GM19455 (cell line): ENCODE measurements around the gene CLDN10.
"Not testable (repeated sequence)": the region's sequence is repeated elsewhere in the genome, so short reads cannot be mapped to it uniquely, and the experiment has no call there.

Experiments used
- ATAC-seq: cut with Tn5 transposase; IDR thresholded peaks from one replicate; pipeline ENCODE4 v1.9.1; 2021; ENCODE audit not compliant: unreplicated experiment

The CLDN10 gene

DNA sequence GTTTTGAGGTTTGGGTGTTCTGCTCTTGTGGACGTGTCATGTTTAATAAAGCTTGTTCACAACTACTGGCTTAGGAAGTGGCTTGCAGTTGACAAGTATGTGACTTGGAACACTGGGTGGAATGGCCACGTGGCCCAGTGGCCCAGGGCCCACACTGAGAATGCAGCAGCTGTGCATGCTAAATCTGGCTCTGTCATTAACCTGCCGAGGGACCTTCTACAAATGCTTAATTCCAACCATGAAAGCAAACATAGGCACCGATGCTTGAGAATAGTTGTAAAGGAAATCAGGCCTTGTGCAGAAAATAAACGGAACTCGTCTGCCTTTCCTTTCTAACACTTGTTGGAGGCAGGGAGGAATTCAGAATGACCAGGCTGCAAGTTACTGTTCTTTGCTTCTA lies 11.6 kb upstream of the CLDN10 start:
- ATAC-seq = no peak

DNA sequence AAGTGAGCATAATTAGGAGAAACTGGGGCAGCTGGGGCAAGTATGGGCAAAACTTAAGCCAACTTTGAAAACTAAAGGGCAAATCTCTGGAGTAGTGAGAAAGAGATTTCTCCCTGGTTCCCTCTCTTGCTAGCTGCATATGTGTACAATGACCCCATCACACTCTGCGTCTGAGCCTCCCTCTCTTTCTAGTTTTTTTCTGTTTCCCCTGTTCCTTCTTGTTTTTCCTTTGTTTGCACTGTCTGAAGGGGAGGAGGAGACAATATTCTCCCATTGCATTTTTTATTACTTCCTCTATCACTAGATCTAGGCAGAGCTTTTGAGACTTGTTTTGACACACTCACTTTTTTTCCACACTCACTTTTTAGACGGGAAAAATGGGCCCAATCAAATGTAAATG lies 11.2 kb upstream of the CLDN10 start:
- ATAC-seq = no peak

DNA sequence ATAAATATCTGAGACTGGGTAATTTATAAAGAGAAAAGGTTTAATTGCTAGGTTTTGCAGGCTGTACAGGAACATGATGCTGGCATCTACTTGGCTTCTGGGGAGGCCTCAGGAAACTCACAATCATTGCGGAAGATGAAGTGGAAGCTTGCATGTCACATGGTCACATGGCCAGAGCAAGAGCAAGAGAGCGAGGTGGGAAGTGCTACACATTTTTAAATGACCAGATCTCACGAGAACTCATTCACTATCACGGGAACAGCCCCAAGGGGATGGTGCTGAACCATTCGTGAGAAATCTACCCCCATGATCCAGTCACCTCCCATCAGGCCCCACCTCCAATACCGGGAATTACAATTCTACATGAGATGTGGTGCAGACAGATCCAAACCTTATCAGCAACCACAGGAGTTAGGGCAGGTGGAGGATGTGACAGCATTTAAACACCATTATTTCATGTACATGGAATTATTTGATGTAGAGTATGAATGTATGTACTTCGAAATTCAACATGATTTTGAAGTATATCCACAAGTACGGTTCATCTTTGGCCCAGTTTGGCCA lies 10.5 kb upstream of the CLDN10 start:
- ATAC-seq = no peak

DNA sequence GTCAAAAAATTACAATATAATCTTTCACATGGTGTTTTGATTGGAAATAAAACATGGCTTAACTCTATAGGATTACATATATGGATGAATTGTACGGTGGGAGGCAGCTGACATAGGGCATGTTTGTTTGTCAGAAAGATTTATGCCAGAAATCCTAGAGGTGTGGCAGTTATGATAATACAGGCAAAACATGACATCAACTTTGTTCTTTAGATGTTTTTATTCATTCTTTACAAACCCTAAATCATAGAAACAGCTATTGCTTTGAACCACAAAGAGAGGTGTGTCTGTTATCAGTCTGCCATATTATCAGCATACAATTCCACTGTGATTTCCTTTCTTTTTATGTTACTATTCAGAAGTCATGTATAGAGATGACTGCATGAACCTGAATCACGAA lies 8.2 kb upstream of the CLDN10 start:
- no peak for ATAC-seq

DNA sequence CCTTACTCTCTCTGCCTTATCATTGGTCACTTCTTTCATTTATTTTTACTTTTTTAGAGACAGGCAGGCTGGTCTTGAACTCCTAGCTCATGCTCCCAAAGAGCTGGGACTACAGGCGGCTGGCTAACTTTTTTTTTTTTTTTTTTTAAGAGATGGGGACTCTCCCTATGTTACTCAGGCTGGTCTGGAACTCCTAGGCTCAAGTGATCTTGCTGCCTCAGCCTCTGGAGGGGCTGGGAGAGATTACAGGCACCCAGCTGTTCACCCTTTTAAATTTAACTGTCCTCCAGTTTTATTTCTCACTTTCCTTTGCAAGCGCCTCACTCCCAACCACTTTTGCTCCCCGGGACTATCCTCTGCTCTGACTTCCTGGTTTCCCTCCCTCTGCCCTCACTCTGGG lies 5.6 kb upstream of the CLDN10 start:
- ATAC-seq = no peak

DNA sequence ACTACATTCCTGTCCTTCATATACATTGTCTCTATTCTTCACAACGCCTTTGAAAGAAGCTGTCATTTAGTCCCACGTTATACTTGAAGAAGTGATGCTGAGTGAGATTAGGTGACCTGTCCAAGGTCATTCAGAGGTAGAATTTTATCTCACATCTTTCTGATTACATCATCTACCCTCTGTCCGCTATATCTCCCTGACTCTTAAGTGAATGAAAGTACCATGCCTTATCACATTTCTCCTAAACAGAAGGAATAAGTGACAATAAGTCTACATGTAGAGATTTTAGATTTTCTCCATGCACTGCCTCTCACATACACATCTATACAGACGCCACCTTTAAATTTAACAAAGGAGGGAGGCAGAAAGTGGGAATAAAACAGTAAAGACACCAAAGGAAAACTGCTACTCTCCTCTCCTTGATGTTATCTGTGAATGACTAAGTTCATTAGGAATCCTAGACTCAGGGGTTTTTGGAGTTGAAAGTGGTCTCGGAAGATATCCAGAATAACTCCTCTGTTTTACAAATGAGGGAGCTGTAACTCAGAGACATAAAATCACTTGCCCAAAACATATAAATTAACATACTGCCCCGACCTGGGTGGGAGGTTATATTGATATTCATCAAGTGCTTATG lies 4.9 kb upstream of the CLDN10 start:
- ATAC-seq = no peak

DNA sequence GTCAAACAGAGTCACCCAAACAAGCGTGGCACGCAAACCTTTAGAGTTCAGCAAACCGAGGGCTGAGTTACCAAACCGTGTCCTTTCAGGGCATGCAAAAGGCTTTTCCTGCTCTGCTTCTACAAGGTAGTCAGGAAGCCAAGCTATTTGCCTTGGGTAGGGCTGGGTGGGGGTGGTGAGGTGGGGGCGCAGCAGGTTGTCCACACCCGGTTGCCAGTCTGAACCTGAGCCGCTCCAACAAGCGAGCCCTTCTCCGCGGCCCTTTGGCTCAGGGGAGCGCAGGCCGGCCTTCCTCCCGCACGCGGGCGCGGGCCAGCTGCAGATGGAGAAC lies 347 bp upstream of the CLDN10 start:
- no peak for ATAC-seq

DNA sequence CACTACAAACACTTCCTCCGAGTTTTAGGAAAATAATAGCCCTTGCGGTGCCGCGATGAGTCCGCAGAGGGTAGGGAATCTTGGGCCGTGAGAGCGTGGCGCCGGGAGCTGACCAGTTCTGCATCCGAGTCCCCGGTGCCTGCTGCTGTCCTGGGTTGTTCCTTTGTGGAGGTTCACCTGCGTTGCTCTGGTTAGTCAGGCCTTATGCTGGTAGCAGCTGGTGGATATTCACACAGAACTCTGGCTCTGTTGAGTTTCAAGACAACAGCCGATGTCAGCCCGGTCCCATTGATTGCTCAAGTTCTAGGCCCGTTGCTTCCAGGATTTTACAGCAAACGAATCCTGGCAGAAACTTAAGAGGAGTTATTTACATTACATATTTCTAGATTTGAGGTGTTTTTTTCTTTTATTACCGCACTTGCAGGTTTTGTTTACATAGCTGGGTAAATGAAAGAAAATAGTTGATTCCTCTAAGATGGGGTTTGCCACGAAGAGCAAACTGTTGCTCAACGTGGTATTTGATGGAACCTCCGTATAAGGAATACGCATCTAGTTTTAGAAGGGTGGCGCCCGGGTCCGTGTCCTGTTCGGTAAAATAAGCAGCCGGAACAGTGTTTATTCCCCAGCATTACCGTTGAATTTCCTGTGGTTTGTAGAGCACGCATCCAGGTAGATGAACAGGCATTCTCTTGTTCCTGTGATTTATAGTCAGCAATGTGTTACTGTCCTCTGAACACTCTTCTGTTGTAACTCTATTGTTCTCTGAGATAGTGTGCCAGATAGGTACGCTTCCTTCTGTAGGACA lies 1.3 kb downstream of the CLDN10 start:
- ATAC-seq = no peak

DNA sequence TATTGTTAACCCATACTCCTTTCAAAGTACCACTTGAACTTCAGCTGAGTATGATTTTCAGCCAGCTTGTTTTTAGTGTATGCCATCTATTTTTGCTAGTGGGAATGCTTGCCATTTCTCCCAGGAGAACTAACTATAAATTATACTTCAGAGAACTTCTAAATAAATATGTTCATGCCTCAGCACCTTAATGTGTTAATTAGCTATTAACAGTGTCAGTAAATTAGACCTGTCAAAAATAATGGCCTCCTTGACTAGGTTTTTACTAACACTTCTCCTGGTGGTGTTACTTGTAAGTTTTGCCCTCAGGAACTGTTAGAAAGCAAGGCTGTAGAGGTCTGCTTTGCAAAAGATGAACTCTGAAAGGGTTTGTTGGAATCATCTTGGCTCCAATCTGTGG lies 4.5 kb downstream of the CLDN10 start:
- ATAC-seq = no peak

DNA sequence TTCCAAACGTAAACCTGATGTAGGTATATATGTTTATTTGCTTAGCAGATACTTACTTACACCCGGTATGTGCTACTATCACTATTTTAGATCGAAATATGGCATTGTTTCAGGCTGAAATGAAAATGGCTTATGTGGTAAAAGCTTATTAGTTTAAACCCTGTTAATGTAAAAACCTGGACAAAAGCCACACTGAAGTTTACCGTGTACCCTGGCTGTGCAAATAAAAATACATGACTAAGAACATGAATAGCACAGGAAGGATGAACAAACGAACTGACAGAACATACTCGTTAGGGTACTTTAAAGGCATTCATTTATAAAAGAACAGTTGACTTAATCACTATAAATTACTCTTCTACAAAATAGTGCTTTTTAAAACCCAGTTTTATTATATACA lies 6.6 kb downstream of the CLDN10 start:
- ATAC-seq = no peak

DNA sequence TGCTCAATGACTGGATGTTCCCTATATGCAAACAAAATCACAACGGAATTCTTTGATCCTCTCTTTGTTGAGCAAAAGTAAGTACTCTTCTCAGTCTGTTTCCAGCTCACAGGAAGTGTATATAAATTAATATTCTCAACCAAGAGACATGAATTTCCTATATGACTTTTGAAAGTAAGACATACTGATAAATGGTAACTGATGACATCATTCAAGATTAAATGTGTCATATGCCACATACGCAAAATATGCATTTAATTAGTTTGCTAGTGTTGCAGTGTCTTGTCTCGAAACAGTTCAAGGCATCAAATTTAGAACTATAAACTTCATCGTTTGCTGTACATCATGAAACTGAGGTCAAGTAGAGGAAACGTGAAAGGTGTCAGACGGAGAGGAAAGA lies 7.9 kb downstream of the CLDN10 start:
- no peak for ATAC-seq

DNA sequence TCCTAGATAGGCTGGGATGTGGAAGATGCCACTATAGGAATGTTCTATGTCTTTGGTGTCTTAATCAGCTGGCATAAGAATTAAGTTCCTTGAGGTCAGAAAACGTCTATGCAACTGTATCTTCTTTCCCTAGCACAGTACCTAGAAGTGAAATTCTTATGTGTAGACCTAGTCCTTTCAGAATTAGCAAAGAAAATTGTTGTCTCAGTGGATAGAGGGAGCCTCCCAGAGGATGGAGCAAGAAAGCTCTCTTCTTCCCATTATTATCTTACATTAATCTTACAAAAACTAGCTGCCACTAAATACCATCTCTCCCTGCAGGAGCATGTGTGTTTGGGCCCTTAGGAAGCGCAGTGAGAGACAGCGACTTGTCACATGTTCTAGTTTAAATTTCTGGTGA lies 11.6 kb downstream of the CLDN10 start:
- no peak for ATAC-seq

DNA sequence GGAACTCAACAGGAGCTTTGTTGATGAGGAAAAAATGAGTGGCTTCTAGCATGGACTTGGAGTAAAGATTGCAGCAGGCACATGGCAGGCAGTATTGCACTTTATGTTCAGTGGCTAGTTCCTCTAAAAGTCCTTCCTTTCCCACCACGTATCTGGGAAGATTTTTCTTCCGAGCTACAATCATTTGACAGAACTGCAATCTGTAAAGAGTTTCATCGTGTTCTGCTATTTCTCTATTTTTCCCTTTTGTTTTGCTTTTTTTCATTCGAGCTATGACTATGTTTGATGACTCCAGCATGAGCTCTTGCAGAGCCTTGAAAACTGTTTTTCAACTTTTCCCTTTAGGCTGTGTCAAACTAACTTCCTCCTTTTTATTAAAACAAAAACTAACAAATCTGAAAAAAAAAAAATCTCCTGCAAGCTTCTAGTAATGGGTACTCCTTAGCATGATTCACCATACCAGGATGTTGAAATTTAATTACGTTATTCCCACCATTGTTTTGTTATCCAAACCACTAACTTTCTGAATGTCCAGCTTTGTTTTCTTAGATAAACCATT lies 12.3 kb downstream of the CLDN10 start:
- ATAC-seq = no peak

DNA sequence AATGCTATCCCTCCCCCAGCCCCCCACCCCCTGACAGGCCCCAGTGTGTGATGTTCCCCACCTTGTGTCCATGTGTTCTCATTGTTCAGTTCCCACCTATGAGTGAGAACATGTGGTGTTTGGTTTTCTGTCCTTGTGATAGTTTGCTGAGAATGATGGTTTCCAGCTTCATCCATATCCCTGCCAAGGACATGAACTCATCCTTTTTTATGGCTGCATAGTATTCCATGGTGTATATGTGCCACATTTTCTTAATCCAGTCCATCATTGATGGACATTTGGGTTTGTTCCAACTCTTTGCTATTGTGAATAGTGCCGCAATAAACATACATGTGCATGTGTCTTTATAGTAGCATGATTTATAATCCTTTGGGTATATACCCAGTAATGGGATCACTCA lies 13.2 kb downstream of the CLDN10 start:
- ATAC-seq = not testable (repeated sequence)

DNA sequence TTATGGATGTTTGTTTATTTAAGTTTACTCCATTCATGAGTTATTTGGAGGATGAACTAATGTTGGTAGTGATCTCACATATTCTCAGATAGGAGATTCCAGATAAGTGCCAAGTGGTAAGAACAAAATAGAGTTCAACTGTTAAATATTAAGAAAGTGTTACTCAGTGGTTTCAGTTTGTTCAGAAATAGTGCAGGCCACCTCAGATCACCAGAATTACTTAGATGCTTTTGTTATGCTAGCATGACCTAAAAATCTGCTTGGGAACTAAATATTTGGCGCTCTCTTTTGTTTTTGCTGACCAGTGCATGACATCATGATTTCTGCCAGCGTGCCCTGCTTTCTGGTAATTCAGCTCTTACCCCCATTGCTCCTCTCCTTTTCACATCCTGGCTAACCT lies 15.6 kb downstream of the CLDN10 start:
- no peak for ATAC-seq

DNA sequence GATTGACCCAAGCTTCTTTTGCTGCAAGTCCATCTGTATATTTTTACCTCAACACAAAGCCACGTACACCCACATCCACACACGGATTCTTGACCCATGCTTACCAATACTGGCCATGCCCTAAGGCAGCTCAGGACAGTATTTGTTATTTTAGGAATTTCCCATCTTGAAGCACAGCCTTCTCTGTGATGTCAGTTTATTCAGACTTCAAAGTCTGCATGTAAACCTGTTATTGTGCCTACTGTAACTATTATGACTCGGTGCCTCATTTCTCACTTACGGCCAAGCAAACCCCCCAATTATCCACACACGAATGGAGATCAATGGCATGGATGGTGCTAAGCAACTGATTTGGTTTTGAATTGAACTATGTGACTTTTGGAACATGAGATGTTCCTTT lies 17.5 kb downstream of the CLDN10 start:
- no peak for ATAC-seq

DNA sequence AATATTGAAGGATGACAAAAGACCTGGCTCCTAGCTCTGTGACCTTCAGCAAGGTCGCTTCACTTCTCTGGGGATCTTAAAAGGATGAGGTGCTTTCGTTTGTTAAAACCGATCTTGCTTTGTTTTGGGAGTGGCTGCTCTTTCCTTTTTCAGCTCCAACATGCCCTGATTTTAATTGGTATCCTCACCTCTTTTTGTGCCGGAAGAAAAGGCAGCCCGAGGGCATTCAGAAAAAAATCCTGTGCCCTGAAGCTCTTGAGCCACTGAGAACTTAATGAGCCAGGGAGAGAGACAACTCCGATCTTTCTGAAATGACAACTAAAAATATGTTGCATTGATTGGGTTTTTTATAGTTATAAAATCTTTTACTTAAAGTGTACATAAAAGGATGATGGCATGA lies 19.4 kb downstream of the CLDN10 start:
- ATAC-seq = no peak

DNA sequence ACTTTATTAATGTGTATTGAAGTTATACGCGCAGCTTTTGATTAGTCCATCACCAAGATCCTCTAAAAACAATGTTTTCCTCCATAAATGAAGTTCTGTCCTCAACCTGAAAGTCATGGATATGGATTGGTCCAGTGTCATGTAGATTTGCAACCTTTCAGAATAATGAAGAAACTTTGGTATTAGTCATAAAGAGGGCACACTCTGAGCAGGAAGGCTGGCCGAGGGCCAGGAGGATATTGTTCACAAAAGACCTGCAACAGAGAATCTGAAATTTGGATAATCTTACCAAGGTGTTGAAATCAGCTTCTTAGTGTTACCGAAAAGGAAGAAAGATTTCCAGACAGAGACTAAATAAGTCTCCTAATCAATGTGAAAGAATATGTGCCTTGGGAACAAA lies 20.7 kb downstream of the CLDN10 start:
- ATAC-seq = no peak

DNA sequence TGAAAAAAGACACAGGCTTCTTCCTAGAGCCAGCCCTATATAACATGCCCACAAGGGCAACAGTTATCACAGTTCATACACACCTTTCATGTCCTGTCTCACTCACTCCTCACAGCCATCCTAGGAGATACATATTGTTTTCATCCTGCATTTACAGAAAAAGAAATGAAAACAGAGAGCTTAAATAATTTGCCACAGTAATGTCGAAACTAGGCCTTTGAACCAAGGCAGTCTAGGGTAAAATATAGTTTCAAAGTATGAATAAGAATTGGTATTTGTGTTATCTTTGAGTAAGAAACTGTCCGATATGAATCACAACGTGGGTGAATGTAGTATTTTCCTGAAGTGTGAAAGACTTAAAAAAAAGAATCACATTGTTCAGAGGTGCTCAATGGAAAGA lies 26.8 kb downstream of the CLDN10 start:
- ATAC-seq = peak; percentile 82

DNA sequence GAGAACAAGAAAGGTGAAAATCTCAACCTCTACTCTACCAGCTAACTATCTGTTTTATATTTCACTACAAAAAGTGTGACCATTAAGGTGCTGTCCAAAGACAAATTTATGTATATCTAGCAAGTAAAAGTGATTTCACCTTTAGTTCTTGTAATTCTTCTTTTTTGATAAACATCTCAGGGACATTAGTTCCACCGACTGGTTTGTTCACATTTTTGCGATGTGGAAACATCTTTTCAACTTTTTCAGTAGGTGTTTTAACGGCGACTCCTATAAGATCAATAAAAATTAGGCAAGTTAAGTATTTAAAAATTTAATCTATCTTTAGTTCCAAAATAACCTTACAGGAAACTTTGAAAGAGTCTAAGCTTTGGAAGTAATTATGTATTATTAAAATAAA lies 33.3 kb downstream of the CLDN10 start:
- ATAC-seq = no peak

DNA sequence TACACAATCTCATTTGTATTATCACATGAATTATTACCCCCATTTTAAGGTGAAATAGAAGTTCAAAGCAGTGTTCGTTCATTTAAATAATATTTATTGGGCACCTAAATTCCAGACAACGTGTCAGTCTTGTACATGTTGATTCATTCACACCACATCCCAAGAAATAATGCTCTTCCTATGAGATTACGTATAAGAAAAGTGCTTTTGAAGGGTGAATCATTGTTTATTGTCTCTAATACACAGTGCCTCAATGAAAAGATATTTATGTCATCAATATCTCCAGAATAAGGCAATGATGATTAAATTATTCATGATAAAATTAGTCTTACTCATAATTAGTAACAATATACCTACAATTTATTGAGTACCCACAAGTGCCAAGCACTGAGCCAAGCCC lies 35.6 kb downstream of the CLDN10 start:
- ATAC-seq = no peak

DNA sequence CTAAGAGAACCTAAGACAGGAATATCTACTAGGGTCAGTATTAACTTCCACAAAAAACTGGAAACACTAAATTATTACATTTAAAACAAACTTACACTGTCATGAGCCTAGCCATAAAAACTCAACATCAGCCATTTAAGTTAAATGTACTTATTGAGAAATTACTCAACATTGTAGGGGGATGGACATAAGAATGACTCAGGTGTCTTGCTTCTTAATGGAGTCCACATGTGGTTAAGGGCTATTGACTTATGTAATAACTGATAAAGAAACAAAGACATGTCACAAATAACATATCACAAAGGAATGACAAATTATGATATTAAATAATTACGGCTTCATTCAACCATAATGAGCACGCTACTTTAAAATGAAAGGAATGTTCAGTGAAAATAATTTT lies 36.2 kb downstream of the CLDN10 start:
- no peak for ATAC-seq
